ENCODE data around the gene RPS17. TPM values are rescaled to one million over a fixed set of nuclear protein-coding genes. Genes with fewer than 3 reads are reported as not detected.

Gene RPS17
- polyA plus RNA-seq (ENCODE audit: insufficient read length in 3 of 3) = 1,000 to 10,000 TPM; 1,910 to 2,473 (median 2,133) TPM
- long read RNA-seq, donor 1, transcript RPS17-210 (5 exons, 488 nt) = major isoform, 451 of 488 reads
- long read RNA-seq, donor 1, transcript RPS17-203 (2 exons, 580 nt) = minor isoform, 8 of 488 reads
- long read RNA-seq, donor 1, transcript RPS17-206 (3 exons, 1,877 nt) = minor isoform, 5 of 488 reads
- long read RNA-seq, donor 1, transcript RPS17-204 (2 exons, 760 nt) = minor isoform, 7 of 488 reads
- long read RNA-seq, donor 1, partial matches to known transcripts = 15 of 488 reads
- long read RNA-seq, donor 1, other reads (novel, unspliced or antisense) = 0 of 488 reads
- long read RNA-seq, donor 2, transcript RPS17-204 (2 exons, 760 nt) = minor isoform, 12 of 472 reads
- long read RNA-seq, donor 2, transcript RPS17-210 (5 exons, 488 nt) = major isoform, 440 of 472 reads
- long read RNA-seq, donor 2, partial matches to known transcripts = 14 of 472 reads
- long read RNA-seq, donor 2, other reads (novel, unspliced or antisense) = 0 of 472 reads
- long read RNA-seq, donor 3, transcript RPS17-209 (4 exons, 1,909 nt) = minor isoform, 6 of 995 reads
- long read RNA-seq, donor 3, transcript RPS17-204 (2 exons, 760 nt) = minor isoform, 7 of 995 reads
- long read RNA-seq, donor 3, transcript RPS17-203 (2 exons, 580 nt) = minor isoform, 10 of 995 reads
- long read RNA-seq, donor 3, transcript RPS17-210 (5 exons, 488 nt) = major isoform, 943 of 995 reads
- long read RNA-seq, donor 3, partial matches to known transcripts = 26 of 995 reads
- long read RNA-seq, donor 3, other reads (novel, unspliced or antisense) = 0 of 995 reads
- long read RNA-seq, donor 4, transcript RPS17-203 (2 exons, 580 nt) = minor isoform, 9 of 674 reads
- long read RNA-seq, donor 4, transcript RPS17-204 (2 exons, 760 nt) = minor isoform, 6 of 674 reads
- long read RNA-seq, donor 4, transcript RPS17-209 (4 exons, 1,909 nt) = minor isoform, 13 of 674 reads
- long read RNA-seq, donor 4, transcript RPS17-210 (5 exons, 488 nt) = major isoform, 609 of 674 reads
- long read RNA-seq, donor 4, partial matches to known transcripts = 35 of 674 reads
- long read RNA-seq, donor 4, other reads (novel, unspliced or antisense) = 0 of 674 reads
- long read RNA-seq, donor 5 = 0 reads
- long read RNA-seq, donor 6, transcript RPS17-210 (5 exons, 488 nt) = major isoform, 644 of 710 reads
- long read RNA-seq, donor 6, transcript RPS17-204 (2 exons, 760 nt) = minor isoform, 6 of 710 reads
- long read RNA-seq, donor 6, transcript RPS17-203 (2 exons, 580 nt) = minor isoform, 8 of 710 reads
- long read RNA-seq, donor 6, transcript RPS17-209 (4 exons, 1,909 nt) = minor isoform, 6 of 710 reads
- long read RNA-seq, donor 6, partial matches to known transcripts = 42 of 710 reads
- long read RNA-seq, donor 6, other reads (novel, unspliced or antisense) = 0 of 710 reads
- long read RNA-seq, donor 7, transcript RPS17-210 (5 exons, 488 nt) = major isoform, 1,094 of 1,173 reads
- long read RNA-seq, donor 7, transcript RPS17-204 (2 exons, 760 nt) = minor isoform, 9 of 1,173 reads
- long read RNA-seq, donor 7, transcript RPS17-203 (2 exons, 580 nt) = minor isoform, 9 of 1,173 reads
- long read RNA-seq, donor 7, transcript RPS17-209 (4 exons, 1,909 nt) = minor isoform, 10 of 1,173 reads
- long read RNA-seq, donor 7, partial matches to known transcripts = 44 of 1,173 reads
- long read RNA-seq, donor 7, other reads (novel, unspliced or antisense) = 0 of 1,173 reads
- long read RNA-seq, donor 8 = 0 reads
- long read RNA-seq, donor 9, transcript RPS17-203 (2 exons, 580 nt) = minor isoform, 8 of 690 reads
- long read RNA-seq, donor 9, transcript RPS17-210 (5 exons, 488 nt) = major isoform, 614 of 690 reads
- long read RNA-seq, donor 9, transcript RPS17-204 (2 exons, 760 nt) = minor isoform, 5 of 690 reads
- long read RNA-seq, donor 9, partial matches to known transcripts = 59 of 690 reads
- long read RNA-seq, donor 9, other reads (novel, unspliced or antisense) = 0 of 690 reads
- long read RNA-seq, donor 10, transcript RPS17-206 (3 exons, 1,877 nt) = minor isoform, 5 of 961 reads
- long read RNA-seq, donor 10, transcript RPS17-203 (2 exons, 580 nt) = minor isoform, 11 of 961 reads
- long read RNA-seq, donor 10, transcript RPS17-204 (2 exons, 760 nt) = minor isoform, 5 of 961 reads
- long read RNA-seq, donor 10, transcript RPS17-210 (5 exons, 488 nt) = major isoform, 904 of 961 reads
- long read RNA-seq, donor 10, partial matches to known transcripts = 27 of 961 reads
- long read RNA-seq, donor 10, other reads (novel, unspliced or antisense) = 5 of 961 reads
- long read RNA-seq, donor 11, transcript RPS17-210 (5 exons, 488 nt) = major isoform, 465 of 495 reads
- long read RNA-seq, donor 11, partial matches to known transcripts = 20 of 495 reads
- long read RNA-seq, donor 11, other reads (novel, unspliced or antisense) = 0 of 495 reads
- long read RNA-seq, donor 12, transcript RPS17-210 (5 exons, 488 nt) = major isoform, 317 of 329 reads
- long read RNA-seq, donor 12, partial matches to known transcripts = 6 of 329 reads
- long read RNA-seq, donor 12, other reads (novel, unspliced or antisense) = 0 of 329 reads
- long read RNA-seq, donor 13 = 0 reads
- long read RNA-seq, donor 14, transcript RPS17-210 (5 exons, 488 nt) = major isoform, 851 of 912 reads
- long read RNA-seq, donor 14, transcript RPS17-209 (4 exons, 1,909 nt) = minor isoform, 7 of 912 reads
- long read RNA-seq, donor 14, transcript RPS17-204 (2 exons, 760 nt) = minor isoform, 10 of 912 reads
- long read RNA-seq, donor 14, transcript RPS17-203 (2 exons, 580 nt) = minor isoform, 5 of 912 reads
- long read RNA-seq, donor 14, partial matches to known transcripts = 36 of 912 reads
- long read RNA-seq, donor 14, other reads (novel, unspliced or antisense) = 0 of 912 reads
- long read RNA-seq, donor 15, transcript RPS17-210 (5 exons, 488 nt) = major isoform, 277 of 290 reads
- long read RNA-seq, donor 15, partial matches to known transcripts = 7 of 290 reads
- long read RNA-seq, donor 15, other reads (novel, unspliced or antisense) = 0 of 290 reads
- long read RNA-seq, donor 16, transcript RPS17-203 (2 exons, 580 nt) = minor isoform, 6 of 2,020 reads
- long read RNA-seq, donor 16, transcript RPS17-209 (4 exons, 1,909 nt) = minor isoform, 10 of 2,020 reads
- long read RNA-seq, donor 16, transcript RPS17-210 (5 exons, 488 nt) = major isoform, 1,901 of 2,020 reads
- long read RNA-seq, donor 16, transcript RPS17-204 (2 exons, 760 nt) = minor isoform, 15 of 2,020 reads
- long read RNA-seq, donor 16, partial matches to known transcripts = 64 of 2,020 reads
- long read RNA-seq, donor 16, other reads (novel, unspliced or antisense) = 20 of 2,020 reads

- DNase-seq (ENCODE audit: extremely low read depth in 1 of 11, low read depth in 9 of 11, low spot score in 4 of 11) = peak; percentile 90 to 98 (median 96)
Measured at GRCh38 chr15:82540055-82540983, at the start of gene RPS17. Gene RPS17 (minus strand): TSS chr15:82540457. CDS start chr15:82540428, 29 bp downstream.

- no peak for DNase-seq (ENCODE audit: extremely low read depth in 1 of 11, low read depth in 9 of 11, low spot score in 4 of 11)
Measured at GRCh38 chr15:82587805-82588204, 47.5 kb upstream of the RPS17 start.

- peak in 1 of 11 donors; percentile 17 for DNase-seq (ENCODE audit: extremely low read depth in 1 of 11, low read depth in 9 of 11, low spot score in 4 of 11)
Measured at GRCh38 chr15:82585072-82585471, 44.8 kb upstream of the RPS17 start.

- no peak for DNase-seq (ENCODE audit: extremely low read depth in 1 of 11, low read depth in 9 of 11, low spot score in 4 of 11)
Measured at GRCh38 chr15:82580713-82581112, 40.5 kb upstream of the RPS17 start.

GRCh38 chr15:82575335-82575734 lies 35.1 kb upstream of the RPS17 start:
- no peak for DNase-seq (ENCODE audit: extremely low read depth in 1 of 11, low read depth in 9 of 11, low spot score in 4 of 11)

GRCh38 chr15:82572986-82573385 lies 32.7 kb upstream of the RPS17 start:
- no peak for DNase-seq (ENCODE audit: extremely low read depth in 1 of 11, low read depth in 9 of 11, low spot score in 4 of 11)

- no peak for DNase-seq (ENCODE audit: extremely low read depth in 1 of 11, low read depth in 9 of 11, low spot score in 4 of 11)
Measured at GRCh38 chr15:82572311-82572710, 32.1 kb upstream of the RPS17 start.

GRCh38 chr15:82571722-82572222 lies 31.5 kb upstream of the RPS17 start:
- DNase-seq (ENCODE audit: extremely low read depth in 1 of 11, low read depth in 9 of 11, low spot score in 4 of 11) = peak; percentile 15 to 74 (median 48)

GRCh38 chr15:82570721-82571508 lies 30.7 kb upstream of the RPS17 start:
- DNase-seq (ENCODE audit: extremely low read depth in 1 of 11, low read depth in 9 of 11, low spot score in 4 of 11) = no peak

- DNase-seq (ENCODE audit: extremely low read depth in 1 of 11, low read depth in 9 of 11, low spot score in 4 of 11) = no peak
Measured at GRCh38 chr15:82569834-82570233, 29.6 kb upstream of the RPS17 start.

- DNase-seq (ENCODE audit: extremely low read depth in 1 of 11, low read depth in 9 of 11, low spot score in 4 of 11) = no peak
Measured at GRCh38 chr15:82568986-82569385, 28.7 kb upstream of the RPS17 start.

GRCh38 chr15:82567661-82568060 lies 27.4 kb upstream of the RPS17 start:
- no peak for DNase-seq (ENCODE audit: extremely low read depth in 1 of 11, low read depth in 9 of 11, low spot score in 4 of 11)

- DNase-seq (ENCODE audit: extremely low read depth in 1 of 11, low read depth in 9 of 11, low spot score in 4 of 11) = no peak
Measured at GRCh38 chr15:82566690-82567089, 26.4 kb upstream of the RPS17 start.
